Measurements from ENCODE around the gene CTBP2.

The CTBP2 gene

GRCh38 chr10:124941823-124942222 is 218.5 kb downstream of the CTBP2 start, which contains the start of gene ZRANB1:
Gene ZRANB1, plus strand, starts transcription at chr10:124942123. Its CDS starts 371 bp downstream, at chr10:124942494.
- no peak for DNase-seq (ENCODE audit: low read depth)

- no peak for DNase-seq (ENCODE audit: low read depth)
Measured at GRCh38 chr10:124939290-124939689, 221.1 kb downstream of the CTBP2 start.

GRCh38 chr10:124936813-124937212 is 223.6 kb downstream of the CTBP2 start:
- no peak for DNase-seq (ENCODE audit: low read depth)

- no peak for DNase-seq (ENCODE audit: low read depth)
Measured at GRCh38 chr10:124935946-124936345, 224.4 kb downstream of the CTBP2 start.

All from activated gamma-delta T cell treated with anti-CD3 and anti-CD28 coated beads, Interleukin-2, amount 50 U/mL, for 16 hours (primary cell).